Measurements from ENCODE around the gene POLN. TPM values are rescaled to one million over a fixed set of nuclear protein-coding genes. Genes with fewer than 3 reads are reported as not detected.
A peak's percentile ranks its signal among the peaks of the same experiment; 100 is the strongest.

The POLN gene
- polyA plus RNA-seq, 1 experiment, result 0.35 TPM

- H3K27me3 ChIP-seq (ENCODE audit: control insufficient read depth, insufficient read depth, low read length), result peaks cover 35% of the 10 kb centered on the region
- no peak within 1 kb of the TSS for H3K27ac ChIP-seq (ENCODE audit: low read depth, low read length)
- H3K4me3 ChIP-seq (ENCODE audit: low read depth, low read length), result peak within 1 kb of the TSS; percentile 17; the same call in 1 of the 2 replicates
- no peaks in the 10 kb centered on the region for H3K9me3 ChIP-seq (ENCODE audit: control insufficient read depth, insufficient read depth, low read length)
- no peak for DNase-seq (ENCODE audit: low read depth, low spot score)
- POLR2A ChIA-PET, result no interaction called here
- CTCF ChIA-PET, result no interaction called here
- TF ChIP-seq, protein P1, sequence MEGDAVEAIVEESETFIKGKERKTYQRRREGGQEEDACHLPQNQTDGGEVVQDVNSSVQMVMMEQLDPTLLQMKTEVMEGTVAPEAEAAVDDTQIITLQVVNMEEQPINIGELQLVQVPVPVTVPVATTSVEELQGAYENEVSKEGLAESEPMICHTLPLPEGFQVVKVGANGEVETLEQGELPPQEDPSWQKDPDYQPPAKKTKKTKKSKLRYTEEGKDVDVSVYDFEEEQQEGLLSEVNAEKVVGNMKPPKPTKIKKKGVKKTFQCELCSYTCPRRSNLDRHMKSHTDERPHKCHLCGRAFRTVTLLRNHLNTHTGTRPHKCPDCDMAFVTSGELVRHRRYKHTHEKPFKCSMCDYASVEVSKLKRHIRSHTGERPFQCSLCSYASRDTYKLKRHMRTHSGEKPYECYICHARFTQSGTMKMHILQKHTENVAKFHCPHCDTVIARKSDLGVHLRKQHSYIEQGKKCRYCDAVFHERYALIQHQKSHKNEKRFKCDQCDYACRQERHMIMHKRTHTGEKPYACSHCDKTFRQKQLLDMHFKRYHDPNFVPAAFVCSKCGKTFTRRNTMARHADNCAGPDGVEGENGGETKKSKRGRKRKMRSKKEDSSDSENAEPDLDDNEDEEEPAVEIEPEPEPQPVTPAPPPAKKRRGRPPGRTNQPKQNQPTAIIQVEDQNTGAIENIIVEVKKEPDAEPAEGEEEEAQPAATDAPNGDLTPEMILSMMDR (IDR thresholded peaks at IDR 0.05; ENCODE audit: low read depth, low read length), result no peak
These were observed 182.7 kb downstream of the POLN start, which contains the start of gene NAT8L for GRCh38 chr4:2059046-2059725. NAT8L (plus strand) TSS chr4:2059327; CDS start chr4:2059512, 185 bp downstream.

GRCh38 chr4:2058264-2059045, 183.5 kb downstream of the POLN start:
- CTCF ChIA-PET, result no interaction called here
- POLR2A ChIA-PET, result interaction anchor here (0.6 kb wide), 1 partner anchor 995 kb away, joined by 5 read pairs; no protein-coding TSS in a partner anchor
- Histone ChIP-seq H3K9me3 (ENCODE audit: control insufficient read depth, insufficient read depth, low read length) (no peaks in the 10 kb centered on the region), H3K27me3 (ENCODE audit: control insufficient read depth, insufficient read depth, low read length) (peaks cover 41% of the 10 kb centered on the region), H3K4me3 (ENCODE audit: low read depth, low read length) (no peak overlapping the region), H3K27ac (ENCODE audit: low read depth, low read length) (no peak overlapping the region)
- no peak for DNase-seq (ENCODE audit: low read depth, low spot score)
- TF ChIP-seq, protein P1 (IDR thresholded peaks at IDR 0.05; ENCODE audit: low read depth, low read length), result no peak

DNA sequence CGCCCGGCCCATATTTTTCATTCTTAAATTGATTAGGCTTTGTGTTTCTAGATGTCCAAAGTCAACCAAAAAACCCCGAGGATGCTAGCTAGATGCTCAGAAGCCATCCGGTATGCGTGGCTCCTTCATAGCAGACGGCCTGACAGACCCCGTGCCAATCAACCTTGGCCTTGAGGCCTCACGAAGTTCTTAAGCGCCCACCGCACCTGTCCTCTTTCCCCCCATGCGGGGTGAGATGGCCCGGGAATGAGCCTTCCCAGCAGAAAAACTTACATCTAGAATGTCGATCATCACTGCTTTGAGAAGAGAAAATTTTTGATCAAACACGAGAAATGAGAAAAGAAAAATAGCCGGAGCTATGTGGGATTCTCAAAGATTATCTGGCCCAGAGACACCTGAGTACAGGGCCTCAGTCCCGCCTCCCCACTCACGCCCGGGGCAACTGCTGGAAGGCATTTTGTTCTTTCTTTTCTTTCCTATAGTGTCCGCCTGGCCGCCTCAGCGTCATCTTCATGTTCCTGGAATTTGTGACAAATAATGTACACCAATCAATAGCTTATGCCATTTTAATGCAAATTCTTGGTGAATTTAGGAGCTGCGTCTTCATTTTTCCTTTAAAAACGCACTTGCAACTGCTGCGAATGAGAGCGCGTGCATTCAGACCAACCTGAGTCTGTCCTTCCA, 184.4 kb downstream of the POLN start:
- no peaks in the 10 kb centered on the region for H3K9me3 ChIP-seq (ENCODE audit: control insufficient read depth, insufficient read depth, low read length)
- no peak overlapping the region for H3K4me3 ChIP-seq (ENCODE audit: low read depth, low read length)
- no peak for DNase-seq (ENCODE audit: low read depth, low spot score)
- POLR2A ChIA-PET, result interaction anchor here (0.6 kb wide), 1 partner anchor 996 kb away, joined by 5 read pairs; no protein-coding TSS in a partner anchor
- peaks cover 41% of the 10 kb centered on the region for H3K27me3 ChIP-seq (ENCODE audit: control insufficient read depth, insufficient read depth, low read length)
- H3K27ac ChIP-seq (ENCODE audit: low read depth, low read length), result no peak overlapping the region
- TF ChIP-seq, protein P1 (IDR thresholded peaks at IDR 0.05; ENCODE audit: low read depth, low read length), result no peak
- CTCF ChIA-PET, result no interaction called here

GRCh38 chr4:2054217-2054616, 187.7 kb downstream of the POLN start:
- ChIA-PET POLR2A (no interaction called here), CTCF (no interaction called here)
- Histone ChIP-seq H3K9me3 (ENCODE audit: control insufficient read depth, insufficient read depth, low read length) (no peaks in the 10 kb centered on the region), H3K27ac (ENCODE audit: low read depth, low read length) (no peak overlapping the region), H3K4me3 (ENCODE audit: low read depth, low read length) (no peak overlapping the region), H3K27me3 (ENCODE audit: control insufficient read depth, insufficient read depth, low read length) (peaks cover 45% of the 10 kb centered on the region)
- no peak for DNase-seq (ENCODE audit: low read depth, low spot score)
- TF ChIP-seq, protein P1 (IDR thresholded peaks at IDR 0.05; ENCODE audit: low read depth, low read length), result no peak

All from AG04450 (cell line).